GM23338 (cell line): ENCODE measurements around the gene FHAD1. TPM values are rescaled to one million over a fixed set of nuclear protein-coding genes. Genes with fewer than 3 reads are reported as not detected.

Experiments
- ATAC-seq: fragments of 200-7000 bp; cut with Tn5 transposase; 3 replicates; pipeline ENCODE4 v1.9.1; 2020
- DNase-seq: peaks from one replicate; pipeline ENCODE4 v3.0.0-alpha.2; 2015; ENCODE audit warnings: low spot score
- H2AFZ ChIP-seq: fragments of 200-600 bp; sonication (generic); 2 replicates; pipeline ENCODE4 v1.8.0; 2016; ENCODE audit warnings: antibody characterized with exemption, mild to moderate bottlenecking, moderate library complexity
- H3F3A ChIP-seq: fragments of 200-600 bp; sonication (generic); replicated peaks from 2 replicates; pipeline ENCODE4 v1.8.0; 2017; ENCODE audit warnings: antibody characterized with exemption, mixed run types, low read depth
- H3K27ac ChIP-seq: fragments of 200-600 bp; sonication (generic); 2 replicates; pipeline ENCODE4 v1.6.1; 2016; ENCODE audit warnings: low read depth
- H3K27me3 ChIP-seq: fragments of 200-600 bp; sonication (generic); 2 replicates; pipeline ENCODE4 v1.8.0; 2016; ENCODE audit warnings: mild to moderate bottlenecking, mixed run types, moderate library complexity; ENCODE audit not compliant: insufficient read depth
- H3K36me3 ChIP-seq: fragments of 200-600 bp; sonication (generic); 2 replicates; pipeline ENCODE4 v1.8.0; 2016; ENCODE audit warnings: mild to moderate bottlenecking; ENCODE audit not compliant: insufficient read depth
- H3K4me1 ChIP-seq: fragments of 200-600 bp; sonication (generic); 2 replicates; pipeline ENCODE4 v1.8.0; 2016; ENCODE audit warnings: mild to moderate bottlenecking, moderate library complexity; ENCODE audit not compliant: insufficient read depth
- H3K4me2 ChIP-seq: fragments of 200-600 bp; sonication (generic); 2 replicates; pipeline ENCODE4 v1.7.1; 2017; ENCODE audit warnings: mixed run types
- H3K4me3 ChIP-seq: fragments of 200-600 bp; sonication (generic); 2 replicates; pipeline ENCODE4 v1.6.1; 2016; ENCODE audit warnings: mixed run types
- H3K79me2 ChIP-seq: fragments of 200-600 bp; sonication (generic); replicated peaks from 2 replicates; pipeline ENCODE4 v1.8.0; 2017; ENCODE audit warnings: mild to moderate bottlenecking; ENCODE audit not compliant: insufficient read depth
- H3K9me2 ChIP-seq: fragments of 200-600 bp; sonication (generic); 2 replicates; pipeline ENCODE4 v1.8.0; 2017; ENCODE audit not compliant: insufficient read depth
- H4K20me1 ChIP-seq: fragments of 200-600 bp; sonication (generic); replicated peaks from 2 replicates; pipeline ENCODE4 v1.8.0; 2017; ENCODE audit warnings: mild to moderate bottlenecking; ENCODE audit not compliant: insufficient read depth
- H3K27ac Mint-ChIP-seq: 2 replicates; pipeline ENCODE4 v1.8.0; 2020; ENCODE audit warnings: inconsistent platforms, mild to moderate bottlenecking, moderate library complexity, mixed read lengths
- H3K27me3 Mint-ChIP-seq: 3 replicates; pipeline ENCODE4 v1.8.0; 2022; ENCODE audit warnings: low read depth, mild to moderate bottlenecking, moderate library complexity, mixed read lengths, inconsistent platforms; ENCODE audit not compliant: insufficient read depth, poor library complexity
- H3K36me3 Mint-ChIP-seq: 3 replicates; pipeline ENCODE4 v1.8.0; 2021; ENCODE audit warnings: low read depth, mild to moderate bottlenecking, inconsistent platforms, moderate library complexity, mixed read lengths
- H3K4me1 Mint-ChIP-seq: 3 replicates; pipeline ENCODE4 v1.8.0; 2020; ENCODE audit warnings: mild to moderate bottlenecking, inconsistent platforms, mixed read lengths
- H3K4me3 Mint-ChIP-seq: 3 replicates; pipeline ENCODE4 v1.8.0; 2021; ENCODE audit warnings: moderate library complexity, mild to moderate bottlenecking, inconsistent platforms, mixed read lengths
- H3K9me3 Mint-ChIP-seq: 3 replicates; pipeline ENCODE4 v1.8.0; 2020; ENCODE audit warnings: moderate library complexity, mild to moderate bottlenecking, inconsistent platforms, mixed read lengths
- CTCF ChIP-seq, 2 experiments: fragments of 200-600 bp in 1 of 2; sonication (generic) in 1 of 2; conservative IDR thresholded peaks; 2 replicates each; pipeline versions ENCODE4 v1.5.1 to v1.6.1; 2016 to 2017; ENCODE audit warnings: antibody characterized with exemption in 2 of 2, low read depth in 2 of 2, mild to moderate bottlenecking in 2 of 2, moderate library complexity in 1 of 2
- POLR2AphosphoS5 ChIP-seq: IDR thresholded peaks from 2 replicates; pipeline ENCODE4 v1.6.1; 2016; ENCODE audit warnings: antibody characterized with exemption, low read depth
- ZNF462 ChIP-seq: fragments of 250-450 bp; sonication (Bioruptor Pico); IDR thresholded peaks from 2 replicates; pipeline ENCODE4 v1.5.0; 2020; ENCODE audit warnings: mild to moderate bottlenecking, moderate library complexity
- polyA plus RNA-seq: library from polyadenylated mRNA; unstranded; fragments of >200 nt; fragmentation: Nextera tagmentation; extraction: Ambion mirVana; gene quantifications from 2 replicates; pipeline ENCODE4 v1.2.1, GENCODE V29; 2016
- total RNA-seq: library from RNA; depleted of rRNA; stranded (reverse); fragments of >200 nt; shearing (Covaris generic); gene quantifications from 2 replicates; pipeline ENCODE4 v1.2.3, GENCODE V29; 2014

The FHAD1 gene
- total and polyA plus RNA-seq, 2 experiments from 2014 or later: 1.8 to 3.3 TPM

- Histone ChIP-seq H3K4me2 (peak overlapping the region; percentile 61), H3K4me3 (peak overlapping the region; percentile 29), H2AFZ (no peak overlapping the region), H3K9me2 (no peaks in the 10 kb centered on the region), H4K20me1 (no peaks in the 10 kb centered on the region), H3K79me2 (no peaks in the 10 kb centered on the region), H3K27ac (peak overlapping the region; percentile 92), H3K27me3 (no peaks in the 10 kb centered on the region), H3K4me1 (peaks cover 29% of the 10 kb centered on the region), H3F3A (peaks cover 8% of the 10 kb centered on the region), H3K36me3 (no peaks in the 10 kb centered on the region)
- no peak for ATAC-seq
- Mint-ChIP-seq H3K4me3 (peak overlapping the region; percentile 64), H3K9me3 (no peaks in the 10 kb centered on the region), H3K27ac (peak overlapping the region; percentile 92), H3K36me3 (no peaks in the 10 kb centered on the region), H3K4me1 (peaks cover 55% of the 10 kb centered on the region), H3K27me3 (peaks cover 13% of the 10 kb centered on the region)
- TF ChIP-seq POLR2AphosphoS5 (no peak), CTCF (conservative IDR thresholded peaks at IDR 0.05; ENCODE audit: low read depth in 2 of 2) (no peak), ZNF462 (CRISPR knock-in tag) (no peak)
- no peak for DNase-seq
Observed at GRCh38 chr1:15207829-15208429, 39.1 kb upstream of the FHAD1 start.
